ENCODE results near the gene PITPNM2.

The PITPNM2 gene

DNA sequence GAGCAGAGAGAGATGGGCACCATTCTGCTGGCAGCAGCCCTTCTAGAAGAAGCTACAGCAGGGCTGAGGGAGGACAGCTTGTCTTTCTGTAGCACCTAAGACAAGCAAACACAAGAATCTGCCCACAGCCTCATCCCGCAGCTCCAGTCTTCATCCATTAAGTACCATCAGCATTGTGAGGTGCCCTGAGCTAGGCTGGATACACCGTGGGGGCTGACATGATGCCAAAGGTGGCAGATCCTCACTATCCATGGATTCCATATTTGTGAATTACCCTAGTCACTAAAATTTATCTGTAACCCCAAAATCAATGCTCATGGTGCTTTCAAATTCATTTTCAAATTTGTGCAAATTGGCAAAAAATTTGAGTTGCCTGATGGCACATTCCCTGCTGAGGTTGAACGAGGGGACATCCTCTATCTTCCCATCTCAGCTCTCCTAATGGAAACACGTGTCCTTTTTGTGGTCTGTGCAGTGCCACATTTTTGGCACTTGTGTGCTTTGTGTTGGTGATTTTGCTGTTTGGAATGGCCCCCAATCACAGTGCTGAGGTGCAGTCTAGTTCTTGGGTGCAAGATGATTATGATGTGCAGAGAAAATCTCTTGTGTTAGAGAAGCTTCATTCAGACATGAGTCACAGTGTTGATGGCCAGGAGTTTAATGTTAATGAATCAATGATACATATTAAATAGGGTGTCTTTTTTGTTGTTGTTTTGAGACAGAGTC lies 7.0 kb downstream of the PITPNM2 start:
- no peak for DNase-seq (ENCODE audit: low spot score)

GRCh38 chr12:123142921-123143735 lies 7.8 kb downstream of the PITPNM2 start:
- no peak for DNase-seq (ENCODE audit: low spot score)

DNA sequence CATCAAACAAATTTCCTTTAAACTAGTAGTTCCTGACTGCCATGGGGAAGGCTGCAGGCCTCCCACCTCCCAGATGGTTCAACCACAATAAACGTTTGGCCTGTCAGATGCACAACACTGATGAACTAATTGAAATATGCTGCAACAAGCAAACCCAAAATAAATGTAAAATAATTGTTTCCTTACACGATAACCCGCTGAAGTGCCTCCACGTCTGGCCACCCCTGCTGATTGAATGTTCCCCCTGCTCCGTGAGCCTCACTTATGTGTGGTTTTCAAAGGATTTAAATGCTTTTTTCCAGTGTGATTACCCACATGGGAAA lies 8.4 kb downstream of the PITPNM2 start:
- no peak for DNase-seq (ENCODE audit: low spot score)

- peak; percentile 34 for DNase-seq (ENCODE audit: low spot score)
Observed at GRCh38 chr12:123141615-123142517, 9.0 kb downstream of the PITPNM2 start.

DNA sequence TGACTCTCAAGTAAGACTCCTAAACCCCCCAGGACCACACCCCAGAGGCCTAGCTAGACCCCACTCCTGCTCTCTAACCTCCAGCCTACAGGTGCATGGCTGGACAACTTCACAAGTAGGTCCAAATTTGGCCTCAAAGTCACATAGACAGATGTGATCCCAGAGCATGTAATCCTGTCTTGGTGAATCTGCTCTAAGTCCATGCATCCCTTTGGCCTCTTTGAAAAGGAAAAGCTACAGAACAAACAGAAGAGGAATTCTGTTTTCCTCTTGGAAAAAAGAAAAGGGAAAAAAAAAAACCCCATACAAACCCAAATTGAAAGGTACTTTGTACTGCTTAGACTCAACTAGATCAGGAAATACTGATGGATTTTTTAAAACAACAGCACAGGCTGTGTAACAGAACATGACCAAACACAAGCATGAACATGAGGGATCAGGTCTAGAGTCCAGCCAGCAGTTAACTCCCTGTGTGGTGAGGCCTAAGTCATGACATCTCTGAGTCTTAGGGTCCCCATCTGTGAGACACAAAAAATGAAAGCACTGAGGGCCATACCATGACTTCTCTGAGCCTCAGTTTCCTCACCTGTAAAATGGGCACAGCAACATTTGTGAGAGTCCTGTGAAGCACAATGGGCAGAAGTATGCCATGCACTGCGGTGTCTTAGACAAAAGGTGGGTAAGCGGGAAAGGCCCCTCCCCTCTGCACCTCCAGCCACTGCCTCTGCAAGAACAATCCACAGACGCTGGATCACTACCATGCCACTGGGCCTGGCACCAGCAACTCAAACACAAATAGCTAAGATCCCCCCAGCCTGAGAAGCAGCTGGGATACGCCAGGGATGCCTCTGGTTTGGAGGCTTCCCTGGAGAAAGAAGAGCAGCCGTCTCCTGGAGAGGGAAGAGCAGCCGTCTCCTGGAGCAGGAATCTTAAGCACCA lies 9.9 kb downstream of the PITPNM2 start:
- no peak for DNase-seq (ENCODE audit: low spot score)

DNA sequence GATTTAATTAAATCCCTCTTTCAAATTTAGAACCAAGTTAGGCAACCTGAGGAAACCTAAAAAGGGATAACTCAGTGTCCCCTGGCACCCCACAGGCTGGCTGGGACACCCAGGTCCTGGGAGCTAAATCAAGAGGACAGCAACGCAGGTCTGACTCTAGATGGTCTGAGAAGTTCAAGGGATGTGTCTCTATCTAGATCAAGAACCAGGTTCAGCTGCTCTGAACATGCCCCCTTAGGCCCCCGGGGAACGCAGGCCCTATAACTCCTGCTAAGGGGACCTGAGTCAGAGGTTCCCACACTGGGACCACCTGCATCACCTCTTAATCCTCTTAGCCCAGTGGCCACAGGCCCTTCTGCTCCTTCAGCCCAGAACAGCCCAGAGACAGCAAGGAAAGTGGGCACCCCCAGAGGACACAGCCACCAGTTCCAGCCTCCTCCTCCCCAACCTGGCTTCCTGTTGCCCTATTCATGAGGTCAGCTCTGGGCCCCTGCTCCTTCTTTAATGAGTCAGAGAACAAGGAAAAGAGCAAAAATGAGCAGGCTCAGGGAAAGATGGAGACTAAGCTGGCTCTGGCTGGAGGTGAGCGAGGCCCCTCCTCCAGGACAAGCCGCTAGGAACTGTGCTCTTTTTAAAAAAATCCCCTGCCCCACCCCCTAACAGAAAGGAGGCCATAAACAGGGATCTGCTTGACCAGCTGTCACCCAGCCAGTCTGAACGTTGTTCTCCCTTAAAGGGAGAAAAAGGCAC lies 10.8 kb downstream of the PITPNM2 start:
- DNase-seq (ENCODE audit: low spot score) = no peak

DNA sequence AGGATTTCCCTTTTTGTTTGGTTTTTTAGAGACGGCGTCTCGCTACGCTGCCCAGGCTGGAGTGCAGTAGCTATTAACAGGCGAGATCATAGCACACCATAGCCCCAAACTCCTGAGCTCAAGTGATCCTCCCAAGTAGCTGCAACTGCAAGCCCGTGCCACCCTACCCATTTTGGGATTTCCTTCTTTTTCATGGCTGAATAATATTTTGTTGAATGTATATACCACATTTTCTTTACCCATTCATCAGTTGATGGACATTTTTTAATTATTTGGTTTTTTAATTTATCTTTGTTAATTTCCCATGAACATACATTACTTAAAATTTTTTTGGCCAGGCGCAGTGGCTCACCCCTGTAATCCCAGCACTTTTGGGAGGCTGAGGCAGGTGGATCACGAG lies 15.2 kb downstream of the PITPNM2 start:
- DNase-seq (ENCODE audit: low spot score) = no peak

- DNase-seq (ENCODE audit: low spot score) = no peak
Observed at GRCh38 chr12:123134826-123135225, 16.1 kb downstream of the PITPNM2 start.

DNA sequence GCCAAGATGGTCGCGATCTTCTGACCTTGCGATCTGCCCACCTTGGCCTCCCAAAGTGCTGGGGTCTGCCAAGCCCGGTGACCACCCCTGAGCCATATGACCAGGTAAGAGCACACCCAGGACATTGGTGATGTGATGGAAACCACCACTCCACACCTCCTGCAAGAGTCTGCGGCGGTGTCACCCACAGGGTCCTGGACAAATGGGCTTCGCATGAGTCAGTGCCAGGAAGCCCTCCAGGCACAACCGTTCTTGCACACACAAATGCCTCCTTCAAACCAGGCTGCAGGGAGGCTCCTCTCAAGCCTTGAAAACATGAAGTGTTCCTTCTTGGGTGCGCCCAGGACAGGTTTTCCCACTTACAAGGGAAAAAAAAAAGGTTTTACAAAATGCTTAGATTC lies 16.6 kb downstream of the PITPNM2 start:
- DNase-seq (ENCODE audit: low spot score) = no peak

- no peak for DNase-seq (ENCODE audit: low spot score)
Observed at GRCh38 chr12:123133701-123134100, 17.2 kb downstream of the PITPNM2 start.

DNA sequence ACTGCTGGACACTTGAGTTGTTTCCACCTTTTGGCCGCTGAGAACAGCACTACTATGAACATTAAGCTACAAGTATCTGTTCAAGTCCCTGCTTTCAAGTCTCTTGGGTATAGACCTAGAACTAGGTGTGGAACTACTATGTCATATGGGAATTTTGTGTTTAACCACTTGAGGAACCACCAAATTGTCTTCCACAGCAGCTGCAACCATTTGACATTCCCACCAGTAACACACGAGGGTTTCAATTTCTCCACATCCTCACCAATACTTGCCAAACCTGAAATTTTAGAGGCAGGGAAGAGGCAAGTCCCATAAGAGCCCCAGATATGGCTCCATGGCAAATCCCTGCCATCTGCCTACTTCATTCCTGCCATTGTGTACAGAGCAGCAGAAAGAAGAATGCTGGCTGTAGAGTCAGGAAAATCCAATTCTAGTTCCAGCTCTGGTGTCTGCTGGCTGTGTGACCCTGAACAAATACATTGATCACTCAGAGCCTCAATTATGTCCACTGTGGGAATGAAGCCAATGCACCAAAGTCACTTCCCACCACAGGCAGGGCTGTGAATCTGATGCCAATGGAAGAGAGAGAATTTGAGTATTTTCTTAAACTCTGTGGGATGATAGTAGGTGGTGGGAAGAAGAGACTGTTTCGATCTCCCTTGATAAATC lies 17.8 kb downstream of the PITPNM2 start:
- no peak for DNase-seq (ENCODE audit: low spot score)

- no peak for DNase-seq (ENCODE audit: low spot score)
Observed at GRCh38 chr12:123131879-123132402, 18.9 kb downstream of the PITPNM2 start.

DNA sequence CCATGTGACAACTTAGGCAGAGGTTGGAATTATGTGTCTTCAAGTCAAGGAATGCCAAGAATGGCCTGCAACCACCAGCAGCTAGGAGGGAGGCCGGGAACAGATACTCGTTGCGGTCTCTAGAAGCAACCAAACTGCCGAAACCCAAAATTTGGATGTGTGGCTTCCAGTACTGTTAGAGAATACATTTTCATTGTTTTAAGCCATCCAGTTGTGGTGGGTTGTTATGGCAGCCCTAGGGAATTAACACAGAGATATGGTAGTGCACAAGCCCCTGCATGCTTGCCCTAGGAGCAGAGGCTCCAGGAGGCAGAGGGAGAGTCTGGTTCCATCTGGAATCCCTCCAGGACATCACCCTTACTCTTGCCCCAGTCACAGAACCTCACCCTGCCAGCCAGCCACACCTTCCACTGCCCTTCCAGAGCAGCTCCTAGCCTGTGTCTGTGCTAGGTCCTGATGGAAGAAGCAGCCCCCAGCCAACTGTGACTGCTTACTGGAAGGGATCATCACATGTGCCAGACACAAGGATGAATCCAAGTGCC lies 19.5 kb downstream of the PITPNM2 start:
- no peak for DNase-seq (ENCODE audit: low spot score)

DNA sequence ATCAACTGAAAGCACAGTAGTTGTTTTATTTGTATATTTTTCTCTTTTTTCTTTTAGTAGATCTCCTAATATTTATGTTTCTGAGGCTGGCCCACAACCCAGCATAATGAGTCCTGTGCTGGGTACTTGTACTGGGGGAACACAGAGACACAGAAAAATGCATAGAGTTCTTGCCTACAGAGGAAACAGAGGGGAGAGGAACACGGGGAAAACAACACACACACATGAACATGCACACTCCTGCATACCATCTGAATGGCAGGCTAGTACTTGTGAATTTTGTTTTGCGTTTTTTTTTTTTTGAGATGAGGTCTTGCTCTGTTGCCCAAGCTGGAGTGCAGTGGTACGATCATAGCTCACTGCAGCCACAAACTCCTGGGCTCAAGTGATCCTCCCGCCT lies 21.3 kb downstream of the PITPNM2 start:
- no peak for DNase-seq (ENCODE audit: low spot score)

GRCh38 chr12:123127182-123127495 lies 23.8 kb downstream of the PITPNM2 start:
- no peak for DNase-seq (ENCODE audit: low spot score)

- peak; percentile 31 for DNase-seq (ENCODE audit: low spot score)
Observed at GRCh38 chr12:123126294-123127181, 24.4 kb downstream of the PITPNM2 start.

GRCh38 chr12:123122626-123123025 lies 28.3 kb downstream of the PITPNM2 start:
- DNase-seq (ENCODE audit: low spot score) = no peak

DNA sequence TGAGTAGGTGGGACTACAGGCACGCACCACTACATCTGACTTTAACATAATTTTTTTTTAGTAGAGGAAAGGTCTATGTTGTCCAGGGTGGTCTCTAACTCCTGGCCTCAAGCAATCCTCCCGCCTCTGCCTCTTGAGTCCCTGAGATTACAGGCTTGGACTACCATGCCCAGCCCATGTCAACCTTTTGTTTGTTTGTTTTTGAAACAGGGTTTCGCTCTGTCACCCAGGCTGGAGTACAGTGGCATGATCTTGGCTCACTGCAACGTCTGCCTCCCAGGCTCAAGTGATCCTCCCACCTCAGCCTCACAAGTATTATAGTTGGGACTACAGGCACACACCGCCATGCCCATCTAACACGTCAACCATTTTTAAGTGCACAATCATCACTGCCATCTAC lies 29.2 kb downstream of the PITPNM2 start:
- DNase-seq (ENCODE audit: low spot score) = no peak

All from pons (tissue), 1 donor.